GM21515 (cell line): ENCODE results near the gene GOLGA6B.
"Not testable (repeated sequence)": the region's sequence is repeated elsewhere in the genome, so short reads cannot be mapped to it uniquely, and the experiment has no call there.

ENCODE experiments used
- ATAC-seq: cut with Tn5 transposase; IDR thresholded peaks from one replicate; pipeline ENCODE4 v1.9.1; 2021; ENCODE audit not compliant: unreplicated experiment

Gene GOLGA6B, protein sequence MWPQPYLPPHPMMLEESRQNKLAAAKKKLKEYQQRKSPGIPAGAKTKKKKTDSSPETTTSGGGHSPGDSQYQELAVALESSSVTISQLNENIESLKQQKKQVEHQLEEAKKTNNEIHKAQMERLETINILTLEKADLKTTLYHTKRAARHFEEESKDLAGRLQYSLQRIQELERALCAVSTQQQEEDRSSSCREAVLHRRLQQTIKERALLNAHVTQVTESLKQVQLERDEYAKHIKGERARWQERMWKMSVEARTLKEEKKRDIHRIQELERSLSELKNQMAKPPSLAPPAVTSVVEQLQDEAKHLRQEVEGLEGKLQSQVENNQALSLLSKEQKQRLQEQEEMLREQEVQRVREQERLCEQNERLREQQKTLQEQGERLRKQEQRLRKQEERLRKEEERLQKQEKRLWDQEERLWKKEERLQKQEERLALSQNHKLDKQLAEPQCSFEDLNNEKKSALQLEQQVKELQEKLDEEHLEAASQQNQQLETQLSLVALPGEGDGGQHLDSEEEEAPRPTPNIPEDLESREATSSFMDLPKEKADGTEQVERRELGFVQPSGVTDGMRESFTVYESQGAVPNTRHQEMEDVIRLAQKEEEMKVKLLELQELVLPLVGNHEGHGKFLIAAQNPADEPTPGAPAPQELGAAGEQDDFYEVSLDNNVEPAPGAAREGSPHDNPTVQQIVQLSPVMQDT

DNA sequence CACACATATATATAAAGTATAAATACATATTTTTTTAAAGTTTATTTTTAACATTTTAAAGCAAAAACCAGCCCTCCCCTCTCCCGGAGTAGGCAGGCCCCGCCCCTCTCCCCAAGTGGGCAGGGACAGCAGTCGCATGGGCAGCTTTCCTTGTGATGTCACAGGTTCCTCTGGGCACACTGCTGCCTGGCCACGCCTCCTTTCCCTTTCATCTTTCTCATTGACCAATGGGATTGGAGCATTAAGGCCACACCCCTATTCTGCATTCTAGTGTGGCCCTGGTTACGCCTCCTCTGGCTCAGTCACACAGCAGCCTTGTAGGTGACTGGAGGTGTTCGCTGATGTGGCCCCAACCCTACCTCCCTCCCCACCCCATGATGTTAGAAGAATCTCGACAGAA is at the start of gene GOLGA6B:
GOLGA6B (plus strand) TSS at position 301 of the 400 bp plus-strand sequence; CDS start at position 342, 41 bp downstream.
- not testable (repeated sequence) for ATAC-seq

DNA sequence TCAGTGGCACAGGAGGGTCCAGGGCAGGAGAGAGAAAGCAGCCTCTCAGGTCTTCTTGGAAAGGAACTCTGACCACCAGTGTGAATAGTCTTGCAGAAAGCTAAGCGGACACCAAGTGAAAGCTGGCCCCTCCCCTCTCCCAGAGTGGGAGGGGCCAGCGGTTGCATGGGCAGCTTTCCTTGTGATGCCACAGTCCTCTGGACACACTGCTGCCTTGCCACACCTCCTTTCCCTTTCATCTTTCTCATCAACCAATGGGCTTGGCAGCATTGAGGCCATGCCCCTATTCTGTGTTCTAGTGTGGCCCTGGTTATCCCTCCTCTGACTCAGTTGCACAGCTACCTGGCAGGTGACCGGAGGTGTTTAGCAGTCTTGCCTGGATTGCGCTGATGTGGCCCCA is 49.7 kb upstream of the GOLGA6B start:
- ATAC-seq, result no peak

DNA sequence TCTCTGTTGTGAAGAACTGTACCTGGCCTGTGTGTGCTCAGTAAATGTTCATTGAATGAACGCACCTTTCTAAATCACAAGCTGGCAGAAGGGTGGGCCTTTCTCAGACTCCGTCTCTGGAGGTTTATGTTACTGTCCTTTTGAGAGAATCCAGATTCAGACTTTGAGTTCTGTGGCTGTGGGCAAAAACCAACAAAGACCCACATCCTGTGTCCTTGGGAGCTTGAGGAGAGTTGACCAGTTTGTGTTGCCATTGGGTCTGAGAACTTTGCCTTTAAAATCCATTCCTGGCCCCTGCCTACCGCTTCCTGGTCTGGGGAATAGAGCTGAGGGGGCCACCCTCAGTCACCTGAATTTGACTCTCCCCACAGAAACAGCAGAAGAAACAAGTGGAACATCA is 46.4 kb upstream of the GOLGA6B start:
- ATAC-seq, result not testable (repeated sequence)

DNA sequence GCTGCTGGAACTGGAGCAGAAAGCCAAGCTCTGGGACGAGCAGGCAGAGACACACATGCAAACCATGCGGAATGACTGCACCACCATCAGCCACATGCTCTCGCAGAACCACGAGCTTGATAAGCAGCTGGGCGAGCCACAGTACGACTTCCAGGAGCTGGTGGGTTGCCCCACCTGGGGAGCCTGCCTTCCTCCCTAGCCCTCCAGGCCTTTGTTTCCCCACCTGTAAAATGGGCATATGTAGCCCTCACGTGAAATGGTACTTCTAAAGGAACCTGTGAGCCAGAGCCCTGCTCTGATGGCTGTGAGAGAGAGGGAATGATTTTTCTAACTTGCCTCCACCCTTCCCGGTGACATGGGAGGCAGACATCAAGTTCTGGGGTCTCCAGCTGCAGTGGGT is 44.6 kb upstream of the GOLGA6B start:
- no peak for ATAC-seq

DNA sequence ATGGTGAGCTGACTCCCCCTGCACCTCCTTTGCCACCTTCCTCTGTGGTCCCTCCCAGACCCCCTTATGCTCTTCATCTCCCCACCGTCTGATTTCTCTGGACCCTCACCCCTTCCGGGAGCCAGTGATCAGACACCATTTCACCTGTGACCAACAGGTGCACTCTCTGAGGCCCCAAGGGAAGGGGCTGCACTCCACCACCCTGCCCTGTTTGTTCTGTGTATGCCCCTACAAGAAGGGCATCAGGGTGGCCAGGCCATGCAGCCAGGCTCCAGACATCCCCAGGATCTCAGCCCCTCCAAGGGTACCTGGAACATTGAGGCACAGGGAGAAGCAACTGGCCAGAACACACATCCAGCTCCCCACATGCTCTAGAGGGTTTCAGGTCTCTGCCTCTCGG is 42.2 kb upstream of the GOLGA6B start:
- ATAC-seq, result not testable (repeated sequence)

DNA sequence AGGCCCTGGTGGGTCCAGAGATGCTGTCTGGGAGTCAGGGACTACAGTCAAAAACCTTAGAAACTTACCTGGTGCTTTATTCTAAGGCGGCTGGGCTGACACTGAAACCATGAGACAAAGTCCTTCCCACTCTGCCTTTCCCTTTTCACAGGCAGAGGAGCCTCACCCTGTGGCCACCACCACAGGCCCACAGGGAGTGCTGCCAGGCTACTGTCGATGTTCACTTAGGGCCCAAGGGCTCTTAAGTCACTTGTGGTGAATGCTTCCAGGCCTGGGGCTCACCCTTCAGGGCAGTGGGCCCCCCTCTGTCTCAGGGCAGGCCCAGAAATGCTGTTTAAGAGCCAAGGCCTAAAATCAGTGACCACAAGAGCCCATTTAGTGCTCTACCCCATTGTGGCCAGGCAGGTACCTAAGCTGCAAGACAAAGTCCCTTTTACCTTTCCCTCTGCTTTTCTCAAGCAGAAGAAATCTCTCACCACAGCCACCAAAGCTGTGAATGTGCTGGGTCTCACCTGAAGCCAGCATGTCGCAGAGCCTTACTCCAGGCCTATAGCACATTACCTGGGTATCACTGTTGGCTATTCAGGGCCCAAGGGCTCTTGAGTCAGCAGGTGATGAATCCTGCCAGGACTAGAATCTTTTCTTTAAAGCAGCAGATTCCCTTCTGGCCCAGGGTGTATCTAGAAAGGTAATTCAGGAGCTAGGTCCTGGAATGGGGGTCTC is 39.5 kb upstream of the GOLGA6B start:
- no peak for ATAC-seq

DNA sequence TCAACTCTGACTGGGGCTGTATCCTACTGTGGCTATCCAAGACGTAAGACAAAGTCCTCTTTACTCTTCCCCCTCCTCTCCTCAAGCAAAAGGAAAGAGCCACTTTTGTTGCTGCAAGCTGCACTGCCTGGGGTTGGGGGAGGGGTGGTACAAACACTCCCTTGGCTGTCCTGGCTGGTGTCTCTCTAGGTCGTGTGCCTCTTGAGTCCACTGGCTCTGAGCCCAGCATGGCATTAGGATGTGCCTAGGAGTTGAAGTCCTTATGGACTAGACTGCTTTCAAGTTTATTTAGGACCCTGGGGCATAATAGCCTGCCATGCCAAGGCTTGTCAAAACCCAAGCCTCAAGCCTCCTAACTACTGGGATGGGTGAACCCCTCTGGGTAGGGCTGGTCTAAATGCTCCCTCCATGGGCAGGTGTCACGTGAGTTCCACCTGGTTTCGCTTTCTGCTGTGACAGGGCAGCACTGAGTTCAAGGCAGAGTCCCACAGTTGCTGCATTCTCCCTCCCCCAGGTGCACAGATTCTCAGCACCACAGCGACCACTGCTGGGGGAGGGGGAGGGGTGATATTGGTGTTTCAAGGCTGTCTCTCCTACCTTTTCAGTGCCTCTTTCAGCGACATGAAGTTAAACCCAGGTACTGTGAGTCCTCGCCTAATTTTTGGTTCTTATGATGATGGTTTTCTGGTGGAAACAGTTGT is 38.8 kb upstream of the GOLGA6B start:
- not testable (repeated sequence) for ATAC-seq

DNA sequence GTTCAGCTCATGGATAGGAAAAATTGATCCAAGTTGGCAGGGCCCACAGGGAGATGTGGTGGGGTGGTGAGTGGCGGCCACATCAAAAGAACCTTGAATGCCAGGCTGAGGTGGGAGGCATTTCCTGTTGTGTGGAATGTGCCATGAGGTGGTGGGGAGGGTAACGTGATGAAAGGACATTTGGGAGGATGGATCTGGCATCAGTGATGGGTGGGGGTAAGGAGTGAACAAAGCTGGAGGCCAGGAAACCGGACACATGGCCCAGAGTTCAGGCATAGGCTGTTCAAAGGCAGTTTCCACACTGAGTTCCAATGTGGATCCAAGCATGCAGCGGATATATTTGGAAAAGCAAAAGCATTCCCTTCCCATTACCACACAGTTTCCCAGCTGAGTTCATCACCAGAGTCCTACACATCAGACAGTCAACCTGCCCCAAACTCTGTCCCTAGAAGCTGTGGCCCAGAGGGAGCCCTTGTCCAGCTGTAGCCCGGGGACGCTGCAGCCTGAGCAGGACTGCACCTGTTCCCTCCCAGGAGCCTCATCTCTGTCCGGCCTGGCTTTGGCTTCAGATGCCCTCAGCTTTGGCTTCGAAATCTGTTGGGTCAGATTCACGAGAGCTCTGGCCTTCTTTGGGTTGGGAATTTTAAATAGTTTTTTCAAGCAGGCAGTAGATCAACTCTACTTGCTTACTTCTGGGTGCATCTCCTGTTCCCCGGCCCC is 37.8 kb upstream of the GOLGA6B start:
- no peak for ATAC-seq

DNA sequence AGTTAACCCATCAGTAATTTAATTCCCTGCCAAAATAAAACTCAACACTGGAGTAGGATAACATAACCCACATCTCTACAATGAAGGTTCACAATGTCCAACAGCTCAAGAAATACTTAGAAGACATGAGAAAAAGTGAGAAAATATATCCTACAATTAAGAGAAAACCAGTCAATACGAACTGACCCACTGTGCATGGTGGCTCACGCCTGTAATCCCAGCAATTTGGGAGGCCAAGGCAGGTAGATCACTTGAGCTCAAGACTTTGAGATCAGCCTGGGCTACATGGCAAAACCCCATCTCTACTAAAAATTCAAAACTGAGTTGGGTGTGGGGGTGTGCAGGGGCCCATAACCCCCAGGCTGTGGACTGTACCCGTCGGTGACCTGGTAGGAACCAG is 30.6 kb upstream of the GOLGA6B start:
- not testable (repeated sequence) for ATAC-seq

DNA sequence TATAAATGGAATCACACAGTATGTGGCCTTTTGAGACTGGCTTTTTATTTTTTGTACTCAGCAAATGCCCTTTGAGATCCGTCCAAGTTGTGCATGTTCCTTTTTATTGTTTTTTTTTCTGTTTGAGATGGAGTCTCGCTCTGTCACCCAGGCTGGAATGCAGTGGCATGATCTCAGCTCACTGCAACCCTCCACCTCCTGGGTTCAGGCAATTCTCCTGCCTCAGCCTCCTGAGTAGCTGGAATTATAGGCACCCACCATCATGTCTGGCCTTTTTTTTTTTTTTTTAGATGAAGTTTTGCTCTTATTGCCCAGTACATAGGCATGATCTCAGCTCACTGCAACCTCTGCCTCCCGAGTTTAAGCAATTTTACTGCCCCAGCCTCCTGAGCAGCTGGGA is 28.3 kb upstream of the GOLGA6B start:
- ATAC-seq, result not testable (repeated sequence)

DNA sequence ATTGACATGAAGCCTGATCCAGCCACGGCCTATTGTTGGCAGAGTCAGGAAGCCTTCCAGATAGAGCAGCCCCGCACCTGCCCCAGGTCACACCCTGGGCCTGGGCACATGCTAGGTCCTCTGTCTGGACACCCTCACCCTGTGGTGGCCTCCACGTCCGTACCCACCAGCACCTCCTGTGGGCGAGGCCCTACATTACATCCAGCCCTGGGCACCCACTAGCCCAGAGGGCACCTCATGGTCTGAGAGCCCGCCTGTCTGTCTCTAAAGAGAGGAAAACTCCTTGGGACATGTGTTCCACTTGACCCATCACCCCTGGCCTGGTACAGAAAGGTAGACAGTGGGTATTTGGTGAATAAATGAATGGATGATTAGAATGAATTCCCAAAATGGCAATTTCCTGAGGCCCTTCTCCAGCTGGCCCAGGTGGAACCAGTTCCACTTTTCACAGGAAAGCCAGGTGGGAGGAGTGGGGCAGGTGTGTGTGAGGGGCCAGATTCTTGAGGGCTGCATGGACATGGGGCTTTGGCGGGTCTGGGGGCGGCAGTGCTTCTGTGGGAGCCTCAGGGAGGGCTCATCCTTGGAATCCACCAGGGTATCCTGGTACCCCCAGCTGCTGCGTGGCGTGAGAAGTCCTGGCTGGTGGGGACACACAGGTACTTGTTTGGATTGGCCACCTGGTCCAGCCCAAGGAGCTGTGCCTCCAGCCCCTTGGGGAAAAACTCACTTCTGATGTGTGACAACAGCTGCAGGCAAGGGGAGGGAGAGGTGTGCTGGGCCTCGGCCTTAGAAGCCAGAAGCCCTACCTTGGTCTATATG is 26.0 kb upstream of the GOLGA6B start:
- not testable (repeated sequence) for ATAC-seq

DNA sequence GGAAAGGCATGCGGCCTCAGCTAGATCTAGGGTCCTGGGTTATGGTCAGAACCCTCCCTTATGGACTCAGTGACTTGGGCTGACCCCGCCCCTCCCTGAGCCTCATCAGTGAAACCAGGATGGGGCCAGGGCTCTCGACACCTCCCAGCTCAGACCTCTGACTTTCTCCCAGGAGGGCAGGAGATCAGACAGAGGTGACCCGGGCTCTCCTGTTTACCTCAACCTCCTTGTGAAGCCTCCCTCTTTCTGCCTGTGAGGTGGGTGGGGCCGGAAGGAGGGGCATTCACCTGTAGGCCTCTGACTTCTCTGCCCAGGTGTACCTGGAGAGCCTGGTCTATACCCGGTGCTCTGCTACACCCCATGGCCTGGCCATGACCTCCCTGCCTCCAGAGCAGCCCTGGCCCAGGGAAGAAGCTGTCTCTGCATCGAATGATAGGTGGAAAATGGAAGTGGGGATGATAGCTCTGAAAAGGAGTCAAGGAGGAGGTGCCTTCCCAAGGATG is 25.4 kb upstream of the GOLGA6B start:
- ATAC-seq, result not testable (repeated sequence)

DNA sequence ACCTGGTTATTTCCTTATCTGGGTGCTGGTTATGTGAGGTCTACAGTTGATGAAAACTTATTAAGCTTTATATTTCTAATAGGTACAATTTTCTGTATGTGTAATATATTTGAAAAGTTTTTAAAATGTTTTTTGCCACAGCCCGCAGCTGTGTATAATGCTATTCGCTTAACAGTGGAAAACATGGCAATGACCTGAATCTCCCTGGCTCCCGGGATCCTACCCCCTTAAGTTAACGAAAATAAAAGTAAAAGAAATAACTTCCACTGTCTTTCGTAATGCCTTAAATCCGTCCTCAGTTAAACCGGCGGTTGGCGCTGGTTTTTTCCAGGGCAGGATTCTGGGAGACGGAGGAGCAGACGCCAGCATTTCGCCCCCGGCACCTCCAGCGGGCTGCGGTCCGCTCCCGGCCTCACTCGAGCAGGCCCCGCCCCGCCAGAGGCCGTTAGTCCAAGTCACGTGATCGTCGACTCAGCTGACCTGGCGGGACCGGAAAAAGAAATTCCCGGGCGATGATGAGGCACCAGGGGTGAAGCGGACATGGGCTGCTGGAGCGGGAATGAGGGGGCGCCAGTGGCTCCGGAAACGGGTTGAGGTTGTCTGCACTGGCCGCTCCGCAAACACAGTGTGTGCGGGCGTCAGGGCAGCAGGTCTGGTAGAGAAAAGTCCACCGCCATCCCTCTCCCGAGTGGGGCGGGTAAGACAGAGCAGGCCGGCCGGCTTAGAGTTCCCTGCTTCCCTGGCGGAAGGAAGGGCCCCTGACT is 17.8 kb upstream of the GOLGA6B start:
- peak; percentile 63 for ATAC-seq

DNA sequence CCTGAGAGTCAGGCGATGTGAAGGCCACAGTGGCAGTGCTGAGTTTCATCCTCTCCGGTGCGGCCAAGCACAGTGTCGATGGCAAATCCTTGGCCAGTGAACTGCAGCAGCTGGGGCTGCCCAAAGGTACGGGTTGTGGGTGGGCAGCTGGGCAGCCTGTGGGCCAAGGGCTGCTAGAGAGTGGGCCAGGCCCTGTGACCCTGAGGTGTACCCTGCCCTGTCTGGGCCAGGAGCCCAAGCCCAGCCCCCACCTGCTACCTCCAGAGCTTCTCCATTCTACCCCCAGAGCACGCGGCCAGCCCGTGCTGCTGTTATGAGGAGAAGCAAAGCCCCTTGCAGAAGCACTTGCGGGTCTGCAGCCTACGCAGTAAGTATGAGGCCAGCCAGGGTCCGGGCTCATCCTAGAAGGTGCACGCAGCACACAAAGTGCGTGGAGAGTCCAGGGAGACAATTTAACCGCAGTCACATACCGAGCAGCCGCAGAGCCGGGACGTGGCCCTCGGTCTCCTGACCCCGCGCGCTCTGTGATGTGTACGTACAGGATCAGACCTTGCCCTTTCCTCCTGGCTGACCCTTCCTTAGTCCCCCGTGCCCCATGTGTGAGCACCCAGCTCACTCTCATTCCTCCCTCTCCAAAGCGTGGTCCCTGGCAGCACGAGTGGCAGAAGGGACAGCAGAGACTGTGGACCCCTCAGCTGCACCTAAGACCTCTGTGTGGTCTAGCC is 14.6 kb upstream of the GOLGA6B start:
- not testable (repeated sequence) for ATAC-seq

DNA sequence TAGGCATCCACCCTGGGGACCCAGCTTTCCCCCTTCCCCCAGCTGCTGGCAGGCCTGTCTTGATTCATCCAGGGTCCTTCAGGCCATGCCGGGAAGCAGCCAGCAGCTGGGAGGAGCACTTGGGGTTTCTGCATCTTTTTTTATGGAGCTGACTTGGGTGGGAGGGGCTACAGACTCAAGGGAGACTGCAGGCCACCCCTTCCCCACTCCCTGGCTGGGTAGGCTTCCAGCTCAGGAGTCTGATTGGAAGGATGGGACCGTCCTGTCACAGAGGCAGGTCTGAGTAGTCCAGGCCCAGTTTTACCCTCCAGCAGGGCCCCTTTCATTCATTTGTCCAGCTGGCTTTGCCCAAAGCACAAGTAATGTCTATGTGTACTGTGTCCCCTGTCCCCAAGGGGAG is 12.2 kb upstream of the GOLGA6B start:
- not testable (repeated sequence) for ATAC-seq

DNA sequence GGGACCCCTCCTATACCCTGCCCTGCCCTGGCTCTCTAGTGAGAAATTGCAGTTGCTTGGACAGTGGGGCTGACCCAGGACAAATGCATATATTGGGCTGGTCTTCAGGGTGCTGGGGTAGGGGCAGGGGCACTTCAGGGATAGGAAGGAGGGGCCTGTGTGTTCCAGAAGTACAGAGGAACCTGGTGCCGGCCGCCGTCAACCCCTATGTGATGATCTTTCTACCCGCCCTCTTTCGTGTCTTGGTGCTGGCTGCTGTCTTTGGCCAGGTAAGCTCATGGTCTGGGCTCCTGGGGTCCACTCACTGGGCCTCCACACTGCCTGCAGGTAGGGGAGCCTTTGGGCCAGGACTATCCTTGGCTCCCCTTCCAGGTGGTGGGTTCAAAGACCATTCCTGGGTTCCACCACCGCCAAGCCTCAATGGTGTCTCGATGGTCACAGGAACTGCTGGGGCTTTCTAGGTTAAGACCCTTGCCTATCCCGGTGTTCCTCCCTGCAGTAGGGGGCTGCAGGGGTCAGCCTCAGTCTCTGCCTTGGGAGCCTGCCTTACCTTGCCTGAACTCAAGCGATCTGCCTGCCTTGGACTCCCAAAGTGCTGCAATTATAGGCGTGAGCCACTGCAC is 5.8 kb upstream of the GOLGA6B start:
- ATAC-seq, result not testable (repeated sequence)

DNA sequence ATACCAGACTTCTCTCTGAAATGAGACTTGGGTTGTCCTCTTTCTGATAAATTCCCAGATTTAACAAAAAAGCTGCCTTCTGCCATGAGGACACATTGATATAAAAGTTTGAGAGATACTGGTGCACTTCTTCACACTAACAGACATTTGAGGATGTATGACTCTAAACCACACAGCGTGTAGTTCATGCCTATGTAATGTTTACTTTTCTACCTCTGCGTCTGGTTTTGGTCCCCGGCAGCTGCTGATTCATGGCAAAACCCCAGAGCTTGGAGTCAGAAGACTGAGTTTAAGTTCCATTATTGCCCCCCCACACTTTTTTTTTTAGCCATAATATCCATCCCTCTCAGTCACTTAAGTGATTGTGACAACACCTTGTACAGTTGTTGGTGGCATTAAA is 1.5 kb downstream of the GOLGA6B start:
- not testable (repeated sequence) for ATAC-seq
